OCI-LY3 (cell line): Measurements from ENCODE around the gene ANOS1.

Experiments used
- H2AFZ ChIP-seq: fragments of 200-600, 300-600 bp; shearing (Covaris generic); 2 replicates; pipeline ENCODE4 v1.6.0; 2014; ENCODE audit warnings: antibody characterized with exemption, low read depth, low read length
- H3K27ac ChIP-seq: fragments of 200-600, 300-600 bp; sonication (generic); 2 replicates; pipeline ENCODE4 v1.5.1; 2014; ENCODE audit warnings: mild to moderate bottlenecking, low read length, moderate library complexity, mixed read lengths
- H3K27me3 ChIP-seq: fragments of 200-600, 300-600 bp; sonication (generic); 2 replicates; pipeline ENCODE4 v1.6.1; 2014; ENCODE audit warnings: low read depth, low read length, mixed read lengths
- H3K36me3 ChIP-seq: fragments of 200-600, 300-600 bp; sonication (generic); replicated peaks from 2 replicates; pipeline ENCODE3; 2014; ENCODE audit warnings: low read depth, low read length, mixed read lengths
- H3K4me1 ChIP-seq: fragments of 300-600, 200-600 bp; sonication (generic); 2 replicates; pipeline ENCODE4 v1.6.1; 2014; ENCODE audit warnings: low read length, mixed read lengths
- H3K4me2 ChIP-seq: fragments of 200-600, 300-600 bp; sonication (generic); 2 replicates; pipeline ENCODE4 v1.6.1; 2014; ENCODE audit warnings: low read length, mixed read lengths
- H3K4me3 ChIP-seq: fragments of 300-600, 200-600 bp; sonication (generic); 2 replicates; pipeline ENCODE4 v1.5.1; 2014; ENCODE audit warnings: antibody characterized with exemption, mild to moderate bottlenecking, low read length, moderate library complexity
- H3K79me2 ChIP-seq: fragments of 300-600, 200-600 bp; shearing (Covaris generic); 2 replicates; pipeline ENCODE4 v1.6.1; 2014; ENCODE audit warnings: mild to moderate bottlenecking, low read length, mixed read lengths
- H3K9ac ChIP-seq: fragments of 300-600, 200-600 bp; shearing (Covaris generic); 2 replicates; pipeline ENCODE4 v1.6.0; 2014; ENCODE audit warnings: mild to moderate bottlenecking, low read length, moderate library complexity
- H3K9me3 ChIP-seq: fragments of 200-600, 300-600 bp; shearing (Covaris generic); 2 replicates; pipeline ENCODE4 v1.6.1; 2014; ENCODE audit warnings: low read length, mixed read lengths; ENCODE audit not compliant: insufficient read depth
- H4K20me1 ChIP-seq: fragments of 200-600, 300-600 bp; sonication (generic); 2 replicates; pipeline ENCODE4 v1.6.1; 2016; ENCODE audit warnings: low read length, mixed read lengths; ENCODE audit not compliant: insufficient read depth
- CTCF ChIP-seq: fragments of 200-600, 300-600 bp; sonication (generic); IDR thresholded peaks from 2 replicates; pipeline ENCODE4 v1.5.1; 2014; ENCODE audit warnings: antibody characterized with exemption, low read length, low read depth
- EZH2phosphoT487 ChIP-seq: fragments of 200-600 bp; shearing (Covaris generic); IDR thresholded peaks from 2 replicates; pipeline ENCODE4 v1.6.1; 2018; ENCODE audit warnings: antibody characterized with exemption, mixed run types, low read depth

Gene ANOS1

GRCh38 chrX:8679550-8679949 is 52.4 kb downstream of the ANOS1 start:
- Histone ChIP-seq H3K4me3 (no peak overlapping the region), H3K27me3 (no peaks in the 10 kb centered on the region), H3K4me1 (no peaks in the 10 kb centered on the region), H3K27ac (no peak overlapping the region), H3K79me2 (no peaks in the 10 kb centered on the region), H3K9me3 (no peaks in the 10 kb centered on the region), H3K36me3 (no peaks in the 10 kb centered on the region), H3K9ac (no peak overlapping the region), H4K20me1 (no peaks in the 10 kb centered on the region), H2AFZ (no peak overlapping the region), H3K4me2 (no peak overlapping the region)
- TF ChIP-seq CTCF (no peak), EZH2phosphoT487 (no peak)

GRCh38 chrX:8675006-8675630 is 56.8 kb downstream of the ANOS1 start:
- H4K20me1 ChIP-seq, result no peaks in the 10 kb centered on the region
- no peak overlapping the region for H3K27ac ChIP-seq
- H3K79me2 ChIP-seq, result no peaks in the 10 kb centered on the region
- H3K36me3 ChIP-seq, result no peaks in the 10 kb centered on the region
- TF ChIP-seq CTCF, result no peak
- no peak for TF ChIP-seq EZH2phosphoT487
- no peak overlapping the region for H3K4me2 ChIP-seq
- H2AFZ ChIP-seq, result no peak overlapping the region
- H3K27me3 ChIP-seq, result no peaks in the 10 kb centered on the region
- no peak overlapping the region for H3K9ac ChIP-seq
- no peaks in the 10 kb centered on the region for H3K4me1 ChIP-seq
- no peak overlapping the region for H3K4me3 ChIP-seq
- H3K9me3 ChIP-seq, result no peaks in the 10 kb centered on the region

GRCh38 chrX:8673201-8673600 is 58.7 kb downstream of the ANOS1 start:
- Histone ChIP-seq H3K27ac (no peak overlapping the region), H3K4me2 (no peak overlapping the region), H4K20me1 (no peaks in the 10 kb centered on the region), H3K4me3 (no peak overlapping the region), H3K9me3 (no peaks in the 10 kb centered on the region), H3K36me3 (no peaks in the 10 kb centered on the region), H2AFZ (no peak overlapping the region), H3K4me1 (no peaks in the 10 kb centered on the region), H3K79me2 (no peaks in the 10 kb centered on the region), H3K27me3 (no peaks in the 10 kb centered on the region), H3K9ac (no peak overlapping the region)
- no peak for TF ChIP-seq EZH2phosphoT487
- no peak for TF ChIP-seq CTCF

GRCh38 chrX:8672176-8672575 is 59.8 kb downstream of the ANOS1 start:
- Histone ChIP-seq H3K36me3 (no peaks in the 10 kb centered on the region), H3K9ac (no peak overlapping the region), H3K79me2 (no peaks in the 10 kb centered on the region), H3K4me3 (no peak overlapping the region), H3K9me3 (no peaks in the 10 kb centered on the region), H4K20me1 (no peaks in the 10 kb centered on the region), H3K27ac (no peak overlapping the region), H3K27me3 (no peaks in the 10 kb centered on the region), H2AFZ (no peak overlapping the region), H3K4me1 (no peaks in the 10 kb centered on the region), H3K4me2 (no peak overlapping the region)
- TF ChIP-seq EZH2phosphoT487 (no peak), CTCF (no peak)
